ENCODE data around the gene PPP4R1.

GRCh38 chr18:9638886-9639285 lies 24.5 kb upstream of the PPP4R1 start:
- TF ChIP-seq TAF1 (IDR thresholded peaks at IDR 0.05; ENCODE audit: borderline replicate concordance, low read depth, low read length) (no peak), POLR2A (IDR thresholded peaks at IDR 0.05; ENCODE audit: low read depth, low read length) (no peak)
